22Rv1 (cell line): ENCODE data around the gene ASPSCR1.

Experiments
- ZFX ChIP-seq: fragments of 450-650 bp; IDR thresholded peaks from 2 replicates; pipeline ENCODE4 v1.6.1; 2017; ENCODE audit warnings: antibody characterized with exemption, borderline replicate concordance
- TF ChIP-seq, protein P1 (sequence below): fragments of 450-650 bp; IDR thresholded peaks from 2 replicates; pipeline ENCODE4 v1.5.1; 2017; ENCODE audit warnings: mild to moderate bottlenecking

DNA sequence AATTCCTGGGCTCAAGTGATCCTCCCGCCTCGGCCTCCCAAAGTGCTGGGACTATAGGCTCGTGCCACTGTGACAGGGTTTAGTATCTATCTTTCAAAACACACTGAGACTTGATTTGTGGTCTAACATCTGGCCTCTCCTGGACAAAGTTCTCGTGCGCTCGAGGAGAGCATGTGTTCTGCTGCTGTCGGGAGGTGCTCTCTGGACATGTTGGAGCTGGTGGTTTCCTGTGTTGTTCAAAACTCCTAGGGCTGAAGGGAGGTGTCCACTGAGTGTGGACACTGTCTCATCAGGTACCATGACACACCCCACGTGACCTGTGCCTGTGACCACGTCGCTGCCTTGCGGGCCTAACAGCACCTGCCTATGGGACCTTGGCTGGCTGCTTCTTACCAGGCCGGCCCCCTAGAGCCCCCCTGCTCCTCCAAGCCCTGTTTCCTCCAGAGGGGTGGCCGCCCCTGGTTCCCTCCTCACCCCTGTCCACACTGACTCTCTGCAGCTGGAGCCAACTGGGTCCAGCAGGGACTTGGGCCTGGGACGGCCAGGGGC is 68.6 kb downstream of the ASPSCR1 start:
- TF ChIP-seq, protein P1, sequence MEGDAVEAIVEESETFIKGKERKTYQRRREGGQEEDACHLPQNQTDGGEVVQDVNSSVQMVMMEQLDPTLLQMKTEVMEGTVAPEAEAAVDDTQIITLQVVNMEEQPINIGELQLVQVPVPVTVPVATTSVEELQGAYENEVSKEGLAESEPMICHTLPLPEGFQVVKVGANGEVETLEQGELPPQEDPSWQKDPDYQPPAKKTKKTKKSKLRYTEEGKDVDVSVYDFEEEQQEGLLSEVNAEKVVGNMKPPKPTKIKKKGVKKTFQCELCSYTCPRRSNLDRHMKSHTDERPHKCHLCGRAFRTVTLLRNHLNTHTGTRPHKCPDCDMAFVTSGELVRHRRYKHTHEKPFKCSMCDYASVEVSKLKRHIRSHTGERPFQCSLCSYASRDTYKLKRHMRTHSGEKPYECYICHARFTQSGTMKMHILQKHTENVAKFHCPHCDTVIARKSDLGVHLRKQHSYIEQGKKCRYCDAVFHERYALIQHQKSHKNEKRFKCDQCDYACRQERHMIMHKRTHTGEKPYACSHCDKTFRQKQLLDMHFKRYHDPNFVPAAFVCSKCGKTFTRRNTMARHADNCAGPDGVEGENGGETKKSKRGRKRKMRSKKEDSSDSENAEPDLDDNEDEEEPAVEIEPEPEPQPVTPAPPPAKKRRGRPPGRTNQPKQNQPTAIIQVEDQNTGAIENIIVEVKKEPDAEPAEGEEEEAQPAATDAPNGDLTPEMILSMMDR = no peak
- no peak for TF ChIP-seq ZFX
